ENCODE measurements around the gene DDX39B.
A peak's percentile ranks its signal among the peaks of the same experiment; 100 is the strongest.

The DDX39B gene

GRCh38 chr6:31528821-31529328 lies 12.9 kb downstream of the DDX39B start, which contains the start of gene MCCD1:
Gene MCCD1 (plus strand): TSS chr6:31528962. CDS start chr6:31529015, 53 bp downstream.
- Histone ChIP-seq H3K9me3 (ENCODE audit: control extremely low read depth in 1 of 5, control insufficient read depth in 4 of 5, insufficient read depth in 2 of 5, low read depth in 1 of 5, low read length in 4 of 5) (no peaks in the 10 kb centered on the region), H3K4me1 (ENCODE audit: control extremely low read depth in 1 of 4, control insufficient read depth in 4 of 4, insufficient read depth in 4 of 4, low read length in 3 of 4) (peaks cover 0 to 4% (median 0%) of the 10 kb centered on the region in 4 experiments), H3K27ac (ENCODE audit: insufficient read depth in 1 of 2, low read depth in 1 of 2, low read length in 2 of 2, poor library complexity in 1 of 2, severe bottlenecking in 2 of 2) (no peak within 1 kb of the TSS), H3K27me3 (replicated peaks in 2 of 5; ENCODE audit: control insufficient read depth in 4 of 5, insufficient read depth in 5 of 5, low read length in 4 of 5) (no peaks in the 10 kb centered on the region), H3K36me3 (ENCODE audit: control insufficient read depth in 4 of 4, insufficient read depth in 4 of 4, low read length in 3 of 4) (peaks cover 20 to 45% (median 33%) of the 10 kb centered on the region in 4 experiments), H3K4me3 (ENCODE audit: control insufficient read depth in 1 of 7, extremely low read depth in 1 of 7, insufficient read depth in 4 of 7, low read depth in 2 of 7, low read length in 6 of 7) (no peak within 1 kb of the TSS)
- WGBS (ENCODE audit: insufficient coverage) = 85% methylated on average over 4 of the region's 7 CpGs
- no peak for DNase-seq
- POLR2A ChIA-PET = interaction anchor here (0.9 to 2.0 kb wide), 2 partner anchors 8 to 13 kb away, joined by 4 to 12 read pairs; partner anchors contain the start of gene DDX39B
- CTCF ChIA-PET = interaction anchor here (0.6 to 1.0 kb wide), 3 partner anchors 13 to 707 kb away, joined by 3 to 4 read pairs (median 3); partner anchors contain the start of gene DDX39B

DNA sequence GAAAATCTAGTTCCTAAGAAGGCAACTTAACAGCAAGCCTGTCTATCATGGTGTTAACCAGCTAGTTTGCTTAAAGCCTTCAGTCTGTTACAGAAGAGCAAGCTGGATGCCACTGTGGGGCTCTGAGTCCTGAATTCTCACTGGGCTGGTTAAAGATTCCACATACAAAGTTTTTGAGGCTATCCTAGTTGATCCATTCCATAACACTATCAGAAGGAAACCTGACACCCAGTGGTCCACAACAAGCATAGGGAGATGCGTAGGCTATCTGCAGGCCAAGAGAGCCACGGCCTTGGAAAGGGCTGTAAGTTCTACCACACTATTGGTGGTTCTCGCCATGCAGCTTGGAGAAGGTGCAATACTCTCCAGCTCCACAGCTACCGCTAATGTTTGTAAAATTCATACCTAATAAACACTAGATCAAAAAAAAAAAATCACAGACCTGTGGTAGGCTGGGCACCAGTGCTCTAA lies 13.5 kb downstream of the DDX39B start:
- ChIA-PET POLR2A (interaction anchor here (0.9 to 2.0 kb wide), 2 partner anchors 8 to 13 kb away, joined by 4 to 12 read pairs; partner anchors contain the start of gene DDX39B), CTCF (interaction anchor here (0.6 to 1.0 kb wide), 3 partner anchors 13 to 706 kb away, joined by 3 to 4 read pairs (median 3); partner anchors contain the start of gene DDX39B)
- peak in 2 of 3 donors; percentile 38 to 52 for DNase-seq

DNA sequence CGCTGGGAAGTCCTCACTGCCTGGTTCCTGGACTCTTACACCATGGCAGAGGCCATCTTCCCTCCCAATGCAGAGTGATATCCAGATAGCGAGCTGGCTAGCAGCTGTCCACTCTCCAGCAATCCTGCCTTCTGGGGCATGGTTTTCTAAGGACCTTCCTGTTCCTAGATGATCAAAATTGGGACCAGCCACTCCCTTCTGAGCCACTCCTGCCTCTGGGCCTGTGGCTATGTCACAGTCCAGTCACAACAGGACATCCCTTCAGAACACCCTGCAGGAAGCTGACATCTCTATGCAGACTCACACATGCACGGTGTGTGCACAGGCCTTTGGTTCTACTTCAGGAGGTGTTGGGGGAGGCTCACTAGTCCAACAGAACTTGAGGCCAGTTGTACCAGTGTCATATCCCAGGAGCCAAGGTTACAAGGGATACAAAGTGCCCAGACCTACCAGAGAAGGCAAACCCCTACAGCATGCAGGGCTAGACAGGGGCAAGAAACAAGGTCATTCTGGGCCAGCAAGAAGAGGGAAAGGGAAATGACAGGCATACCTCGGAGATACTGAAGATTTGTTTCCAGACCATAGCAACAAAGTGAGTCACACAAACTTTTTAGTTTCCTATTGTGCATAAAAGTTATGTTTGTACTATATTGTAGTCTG lies 15.7 kb downstream of the DDX39B start:
- no peak overlapping the region for H3K27ac ChIP-seq (ENCODE audit: insufficient read depth in 1 of 2, low read depth in 1 of 2, low read length in 2 of 2, poor library complexity in 1 of 2, severe bottlenecking in 2 of 2)
- ChIA-PET CTCF (interaction anchor here (1.3 to 1.7 kb wide), 2 partner anchors 10 to 32 kb away, joined by 4 to 5 read pairs; no protein-coding TSS in a partner anchor), POLR2A (no interaction called here)
- no peak overlapping the region for H3K4me3 ChIP-seq (ENCODE audit: control insufficient read depth in 1 of 7, extremely low read depth in 1 of 7, insufficient read depth in 4 of 7, low read depth in 2 of 7, low read length in 6 of 7)
- H3K27me3 ChIP-seq (replicated peaks in 2 of 5; ENCODE audit: control insufficient read depth in 4 of 5, insufficient read depth in 5 of 5, low read length in 4 of 5) = no peaks in the 10 kb centered on the region
- H3K36me3 ChIP-seq (ENCODE audit: control insufficient read depth in 4 of 4, insufficient read depth in 4 of 4, low read length in 3 of 4) = peaks cover 6 to 18% (median 12%) of the 10 kb centered on the region in 4 experiments
- H3K9me3 ChIP-seq (ENCODE audit: control extremely low read depth in 1 of 5, control insufficient read depth in 4 of 5, insufficient read depth in 2 of 5, low read depth in 1 of 5, low read length in 4 of 5) = no peaks in the 10 kb centered on the region
- peaks cover 0 to 4% (median 0%) of the 10 kb centered on the region in 4 experiments for H3K4me1 ChIP-seq (ENCODE audit: control extremely low read depth in 1 of 4, control insufficient read depth in 4 of 4, insufficient read depth in 4 of 4, low read length in 3 of 4)
- peak in 2 of 3 donors; percentile 56 to 63 for DNase-seq
- 91% methylated on average over 2 of the region's 4 CpGs for WGBS (ENCODE audit: insufficient coverage)

More for the DNA sequence above, 13.5 kb downstream of the DDX39B start:
- whole genome bisulfite sequencing (ENCODE audit: insufficient coverage) = 100% methylated on average over 1 of the region's 4 CpGs
- H3K27ac ChIP-seq (ENCODE audit: insufficient read depth in 1 of 2, low read depth in 1 of 2, low read length in 2 of 2, poor library complexity in 1 of 2, severe bottlenecking in 2 of 2) = no peak overlapping the region
- no peaks in the 10 kb centered on the region for H3K27me3 ChIP-seq (replicated peaks in 2 of 5; ENCODE audit: control insufficient read depth in 4 of 5, insufficient read depth in 5 of 5, low read length in 4 of 5)
- peaks cover 16 to 40% (median 28%) of the 10 kb centered on the region in 4 experiments for H3K36me3 ChIP-seq (ENCODE audit: control insufficient read depth in 4 of 4, insufficient read depth in 4 of 4, low read length in 3 of 4)
- H3K4me3 ChIP-seq (ENCODE audit: control insufficient read depth in 1 of 7, extremely low read depth in 1 of 7, insufficient read depth in 4 of 7, low read depth in 2 of 7, low read length in 6 of 7) = no peak overlapping the region
- H3K4me1 ChIP-seq (ENCODE audit: control extremely low read depth in 1 of 4, control insufficient read depth in 4 of 4, insufficient read depth in 4 of 4, low read length in 3 of 4) = peaks cover 0 to 4% (median 0%) of the 10 kb centered on the region in 4 experiments
- H3K9me3 ChIP-seq (ENCODE audit: control extremely low read depth in 1 of 5, control insufficient read depth in 4 of 5, insufficient read depth in 2 of 5, low read depth in 1 of 5, low read length in 4 of 5) = no peaks in the 10 kb centered on the region

DNA sequence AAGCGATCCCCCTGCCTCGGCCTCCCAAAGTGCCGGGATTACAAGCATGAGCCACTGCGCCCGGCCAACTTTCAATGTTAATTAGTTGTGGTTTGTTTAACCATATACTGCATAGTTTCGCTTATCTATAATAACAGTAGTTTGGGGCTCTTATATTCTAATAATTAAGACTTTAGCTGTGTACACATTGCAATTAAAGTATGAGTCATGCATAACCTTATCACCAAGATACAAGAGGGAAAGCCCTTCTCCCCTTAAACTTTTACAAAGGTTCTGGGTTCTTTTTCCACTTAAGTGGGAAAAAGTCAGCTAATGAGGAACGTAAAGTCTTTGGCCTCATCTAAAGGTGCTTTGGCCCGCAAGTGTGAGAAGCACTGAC lies 16.3 kb downstream of the DDX39B start:
- POLR2A ChIA-PET = no interaction called here

DNA sequence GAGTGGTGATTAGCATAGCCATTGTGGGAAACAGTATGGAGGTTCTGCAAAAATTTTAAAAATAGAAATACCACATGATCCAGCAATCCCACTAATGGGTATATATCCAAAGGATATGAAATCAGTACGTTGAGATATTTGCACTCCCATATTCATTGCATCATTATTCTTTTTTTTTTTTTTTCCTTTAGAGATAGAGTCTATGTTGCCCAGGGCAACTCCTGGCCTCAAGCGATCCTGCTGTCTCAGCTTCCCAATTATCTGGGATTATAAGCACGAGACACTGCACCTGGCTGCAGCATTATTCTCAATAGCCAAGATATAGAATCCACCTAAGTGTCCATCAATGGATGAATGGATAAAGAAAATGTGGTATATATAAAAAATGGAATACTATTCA lies 20.0 kb downstream of the DDX39B start:
- Histone ChIP-seq H3K27me3 (replicated peaks in 2 of 5; ENCODE audit: control insufficient read depth in 4 of 5, insufficient read depth in 5 of 5, low read length in 4 of 5) (no peaks in the 10 kb centered on the region), H3K36me3 (ENCODE audit: control insufficient read depth in 4 of 4, insufficient read depth in 4 of 4, low read length in 3 of 4) (no peaks in the 10 kb centered on the region), H3K4me3 (ENCODE audit: control insufficient read depth in 1 of 7, extremely low read depth in 1 of 7, insufficient read depth in 4 of 7, low read depth in 2 of 7, low read length in 6 of 7) (no peak overlapping the region), H3K9me3 (ENCODE audit: control extremely low read depth in 1 of 5, control insufficient read depth in 4 of 5, insufficient read depth in 2 of 5, low read depth in 1 of 5, low read length in 4 of 5) (no peaks in the 10 kb centered on the region), H3K27ac (ENCODE audit: insufficient read depth in 1 of 2, low read depth in 1 of 2, low read length in 2 of 2, poor library complexity in 1 of 2, severe bottlenecking in 2 of 2) (no peak overlapping the region), H3K4me1 (ENCODE audit: control extremely low read depth in 1 of 4, control insufficient read depth in 4 of 4, insufficient read depth in 4 of 4, low read length in 3 of 4) (peaks cover 0 to 4% (median 0%) of the 10 kb centered on the region in 4 experiments)
- CTCF ChIA-PET = no interaction called here
- no peak for DNase-seq
- POLR2A ChIA-PET = no interaction called here
- 83% methylated on average over 1 of the region's 3 CpGs for WGBS (ENCODE audit: insufficient coverage)

More for the DNA sequence above, 16.3 kb downstream of the DDX39B start:
- Histone ChIP-seq H3K27ac (ENCODE audit: insufficient read depth in 1 of 2, low read depth in 1 of 2, low read length in 2 of 2, poor library complexity in 1 of 2, severe bottlenecking in 2 of 2) (no peak overlapping the region), H3K27me3 (replicated peaks in 2 of 5; ENCODE audit: control insufficient read depth in 4 of 5, insufficient read depth in 5 of 5, low read length in 4 of 5) (no peaks in the 10 kb centered on the region), H3K4me1 (ENCODE audit: control extremely low read depth in 1 of 4, control insufficient read depth in 4 of 4, insufficient read depth in 4 of 4, low read length in 3 of 4) (peaks cover 0 to 4% (median 0%) of the 10 kb centered on the region in 4 experiments), H3K9me3 (ENCODE audit: control extremely low read depth in 1 of 5, control insufficient read depth in 4 of 5, insufficient read depth in 2 of 5, low read depth in 1 of 5, low read length in 4 of 5) (no peaks in the 10 kb centered on the region), H3K4me3 (ENCODE audit: control insufficient read depth in 1 of 7, extremely low read depth in 1 of 7, insufficient read depth in 4 of 7, low read depth in 2 of 7, low read length in 6 of 7) (no peak overlapping the region), H3K36me3 (ENCODE audit: control insufficient read depth in 4 of 4, insufficient read depth in 4 of 4, low read length in 3 of 4) (peaks cover 2 to 13% (median 7%) of the 10 kb centered on the region in 4 experiments)
- DNase-seq = no peak
- CTCF ChIA-PET = interaction anchor here (0.7 to 1.7 kb wide), 3 partner anchors 9 to 31 kb away, joined by 3 to 5 read pairs (median 4); no protein-coding TSS in a partner anchor
- 100% methylated on average over 2 of the region's 8 CpGs for WGBS (ENCODE audit: insufficient coverage)

GRCh38 chr6:31513456-31514165 lies 28.2 kb downstream of the DDX39B start:
- Histone ChIP-seq H3K4me3 (ENCODE audit: control insufficient read depth in 1 of 7, extremely low read depth in 1 of 7, insufficient read depth in 4 of 7, low read depth in 2 of 7, low read length in 6 of 7) (no peak overlapping the region), H3K9me3 (ENCODE audit: control extremely low read depth in 1 of 5, control insufficient read depth in 4 of 5, insufficient read depth in 2 of 5, low read depth in 1 of 5, low read length in 4 of 5) (peaks cover 0 to 11% (median 0%) of the 10 kb centered on the region in 5 experiments), H3K27me3 (replicated peaks in 2 of 5; ENCODE audit: control insufficient read depth in 4 of 5, insufficient read depth in 5 of 5, low read length in 4 of 5) (no peaks in the 10 kb centered on the region), H3K27ac (ENCODE audit: insufficient read depth in 1 of 2, low read depth in 1 of 2, low read length in 2 of 2, poor library complexity in 1 of 2, severe bottlenecking in 2 of 2) (no peak overlapping the region), H3K4me1 (ENCODE audit: control extremely low read depth in 1 of 4, control insufficient read depth in 4 of 4, insufficient read depth in 4 of 4, low read length in 3 of 4) (peaks cover 0 to 3% (median 0%) of the 10 kb centered on the region in 4 experiments), H3K36me3 (ENCODE audit: control insufficient read depth in 4 of 4, insufficient read depth in 4 of 4, low read length in 3 of 4) (peaks cover 3 to 27% (median 18%) of the 10 kb centered on the region in 4 experiments)
- ChIA-PET CTCF (interaction anchor here (0.7 kb wide), 2 partner anchors 124 to 362 kb away, joined by 3 read pairs; no protein-coding TSS in a partner anchor), POLR2A (no interaction called here)
- no peak for DNase-seq
- 100% methylated on average over 4 of the region's 5 CpGs for WGBS (ENCODE audit: insufficient coverage)
